Measurements from ENCODE around the gene SLFN5.
"Not testable (repeated sequence)": the region's sequence is repeated elsewhere in the genome, so short reads cannot be mapped to it uniquely, and the experiment has no call there.

Gene SLFN5

GRCh38 chr17:35255316-35255715 is 12.4 kb downstream of the SLFN5 start:
- no peaks in the 10 kb centered on the region for H3K9me3 Mint-ChIP-seq (ENCODE audit: low read depth)
- peak overlapping the region; percentile 12 for H3K4me3 Mint-ChIP-seq
- H3K27ac Mint-ChIP-seq = peak overlapping the region; percentile 89
- H3K27me3 Mint-ChIP-seq = no peaks in the 10 kb centered on the region
- peaks cover 86% of the 10 kb centered on the region for H3K4me1 Mint-ChIP-seq (ENCODE audit: low read depth)
- peaks cover 23% of the 10 kb centered on the region for H3K36me3 Mint-ChIP-seq

GRCh38 chr17:35256629-35257028 is 13.8 kb downstream of the SLFN5 start:
- Mint-ChIP-seq H3K27ac (peak overlapping the region; percentile 91), H3K36me3 (peaks cover 23% of the 10 kb centered on the region), H3K27me3 (no peaks in the 10 kb centered on the region), H3K4me3 (peak overlapping the region; percentile 27), H3K4me1 (ENCODE audit: low read depth) (peaks cover 83% of the 10 kb centered on the region), H3K9me3 (ENCODE audit: low read depth) (no peaks in the 10 kb centered on the region)

GRCh38 chr17:35257208-35257659 is 14.4 kb downstream of the SLFN5 start:
- H3K4me1 Mint-ChIP-seq (ENCODE audit: low read depth) = peaks cover 78% of the 10 kb centered on the region
- peak overlapping the region; percentile 91 for H3K27ac Mint-ChIP-seq
- no peaks in the 10 kb centered on the region for H3K27me3 Mint-ChIP-seq
- H3K4me3 Mint-ChIP-seq = peak overlapping the region; percentile 27
- H3K9me3 Mint-ChIP-seq (ENCODE audit: low read depth) = no peaks in the 10 kb centered on the region
- H3K36me3 Mint-ChIP-seq = peaks cover 23% of the 10 kb centered on the region

- Mint-ChIP-seq H3K36me3 (peaks cover 28% of the 10 kb centered on the region), H3K9me3 (ENCODE audit: low read depth) (no peaks in the 10 kb centered on the region), H3K4me1 (ENCODE audit: low read depth) (peaks cover 70% of the 10 kb centered on the region), H3K27me3 (no peaks in the 10 kb centered on the region), H3K27ac (peak overlapping the region; percentile 90), H3K4me3 (no peak overlapping the region)
Measured at GRCh38 chr17:35259001-35259400, 16.1 kb downstream of the SLFN5 start.

GRCh38 chr17:35265071-35265470 is 22.2 kb downstream of the SLFN5 start:
- H3K27me3 Mint-ChIP-seq = no peaks in the 10 kb centered on the region
- H3K9me3 Mint-ChIP-seq (ENCODE audit: low read depth) = no peaks in the 10 kb centered on the region
- peaks cover 65% of the 10 kb centered on the region for H3K4me1 Mint-ChIP-seq (ENCODE audit: low read depth)
- H3K27ac Mint-ChIP-seq = peak overlapping the region; percentile 89
- peaks cover 18% of the 10 kb centered on the region for H3K36me3 Mint-ChIP-seq
- peak overlapping the region; percentile 46 for H3K4me3 Mint-ChIP-seq

- Mint-ChIP-seq H3K4me3 (no peak overlapping the region), H3K27ac (peak overlapping the region; percentile 89)
Measured at GRCh38 chr17:35265566-35266141, 22.8 kb downstream of the SLFN5 start.

GRCh38 chr17:35274167-35275066 is 31.5 kb downstream of the SLFN5 start:
- peaks cover 61% of the 10 kb centered on the region for H3K4me1 Mint-ChIP-seq (ENCODE audit: low read depth)
- peaks cover 16% of the 10 kb centered on the region for H3K36me3 Mint-ChIP-seq
- not testable (repeated sequence) for H3K9me3 Mint-ChIP-seq (ENCODE audit: low read depth); H3K27me3 Mint-ChIP-seq
- peak overlapping the region; percentile 69 for H3K27ac Mint-ChIP-seq
- peak overlapping the region; percentile 64 for H3K4me3 Mint-ChIP-seq

More at GRCh38 chr17:35265566-35266141, 22.8 kb downstream of the SLFN5 start:
- H3K9me3 Mint-ChIP-seq (ENCODE audit: low read depth) = no peaks in the 10 kb centered on the region
- H3K36me3 Mint-ChIP-seq = peaks cover 20% of the 10 kb centered on the region
- no peaks in the 10 kb centered on the region for H3K27me3 Mint-ChIP-seq
- H3K4me1 Mint-ChIP-seq (ENCODE audit: low read depth) = peaks cover 68% of the 10 kb centered on the region

GRCh38 chr17:35278454-35278853 is 35.6 kb downstream of the SLFN5 start:
- H3K36me3 Mint-ChIP-seq = peaks cover 12% of the 10 kb centered on the region
- not testable (repeated sequence) for H3K27ac Mint-ChIP-seq; H3K9me3 Mint-ChIP-seq (ENCODE audit: low read depth); H3K27me3 Mint-ChIP-seq; H3K4me3 Mint-ChIP-seq
- H3K4me1 Mint-ChIP-seq (ENCODE audit: low read depth) = peaks cover 42% of the 10 kb centered on the region

- Mint-ChIP-seq H3K36me3 (peaks cover 12% of the 10 kb centered on the region), H3K4me1 (ENCODE audit: low read depth) (peaks cover 37% of the 10 kb centered on the region)
- not testable (repeated sequence) for H3K27me3 Mint-ChIP-seq; H3K27ac Mint-ChIP-seq; H3K4me3 Mint-ChIP-seq; H3K9me3 Mint-ChIP-seq (ENCODE audit: low read depth)
Measured at GRCh38 chr17:35278876-35279275, 36.0 kb downstream of the SLFN5 start.

- no peaks in the 10 kb centered on the region for H3K36me3 Mint-ChIP-seq
- no peak overlapping the region for H3K4me3 Mint-ChIP-seq
- H3K4me1 Mint-ChIP-seq (ENCODE audit: low read depth) = peaks cover 32% of the 10 kb centered on the region
- H3K9me3 Mint-ChIP-seq (ENCODE audit: low read depth) = no peaks in the 10 kb centered on the region
- H3K27me3 Mint-ChIP-seq = no peaks in the 10 kb centered on the region
- no peak overlapping the region for H3K27ac Mint-ChIP-seq
Measured at GRCh38 chr17:35283767-35284166, 40.9 kb downstream of the SLFN5 start.

GRCh38 chr17:35284955-35285354 is 42.1 kb downstream of the SLFN5 start:
- Mint-ChIP-seq H3K27me3 (no peaks in the 10 kb centered on the region), H3K27ac (no peak overlapping the region), H3K4me3 (no peak overlapping the region), H3K4me1 (ENCODE audit: low read depth) (peaks cover 43% of the 10 kb centered on the region), H3K36me3 (no peaks in the 10 kb centered on the region), H3K9me3 (ENCODE audit: low read depth) (no peaks in the 10 kb centered on the region)

- peak overlapping the region; percentile 87 for H3K27ac Mint-ChIP-seq
- no peaks in the 10 kb centered on the region for H3K27me3 Mint-ChIP-seq
- no peaks in the 10 kb centered on the region for H3K36me3 Mint-ChIP-seq
- peaks cover 46% of the 10 kb centered on the region for H3K4me1 Mint-ChIP-seq (ENCODE audit: low read depth)
- no peaks in the 10 kb centered on the region for H3K9me3 Mint-ChIP-seq (ENCODE audit: low read depth)
- peak overlapping the region; percentile 31 for H3K4me3 Mint-ChIP-seq
Measured at GRCh38 chr17:35286120-35286781, 43.4 kb downstream of the SLFN5 start.

GRCh38 chr17:35287286-35287811 is 44.5 kb downstream of the SLFN5 start:
- Mint-ChIP-seq H3K9me3 (ENCODE audit: low read depth) (no peaks in the 10 kb centered on the region), H3K4me3 (no peak overlapping the region), H3K27ac (peak overlapping the region; percentile 9)

GRCh38 chr17:35289222-35289621 is 46.4 kb downstream of the SLFN5 start:
- H3K4me1 Mint-ChIP-seq (ENCODE audit: low read depth) = peaks cover 46% of the 10 kb centered on the region
- H3K36me3 Mint-ChIP-seq = no peaks in the 10 kb centered on the region
- no peaks in the 10 kb centered on the region for H3K27me3 Mint-ChIP-seq
- H3K27ac Mint-ChIP-seq = peak overlapping the region; percentile 83
- H3K9me3 Mint-ChIP-seq (ENCODE audit: low read depth) = no peaks in the 10 kb centered on the region
- H3K4me3 Mint-ChIP-seq = peak overlapping the region; percentile 75

More at GRCh38 chr17:35287286-35287811, 44.5 kb downstream of the SLFN5 start:
- H3K36me3 Mint-ChIP-seq = no peaks in the 10 kb centered on the region
- peaks cover 46% of the 10 kb centered on the region for H3K4me1 Mint-ChIP-seq (ENCODE audit: low read depth)
- no peaks in the 10 kb centered on the region for H3K27me3 Mint-ChIP-seq

GRCh38 chr17:35291802-35292201 is 48.9 kb downstream of the SLFN5 start:
- no peaks in the 10 kb centered on the region for H3K27me3 Mint-ChIP-seq
- no peaks in the 10 kb centered on the region for H3K9me3 Mint-ChIP-seq (ENCODE audit: low read depth)
- peaks cover 5% of the 10 kb centered on the region for H3K36me3 Mint-ChIP-seq
- H3K4me3 Mint-ChIP-seq = no peak overlapping the region
- peaks cover 30% of the 10 kb centered on the region for H3K4me1 Mint-ChIP-seq (ENCODE audit: low read depth)
- no peak overlapping the region for H3K27ac Mint-ChIP-seq

Data from activated naive CD8-positive, alpha-beta T cell (primary cell).